ENCODE results near the gene PTPRM. TPM values are rescaled to one million over a fixed set of nuclear protein-coding genes. Genes with fewer than 3 reads are reported as not detected.

Gene PTPRM
- total and polyA plus RNA-seq, 3 donors from 2014 or later, result 76.4 to 101 (median 94.6) TPM

DNA sequence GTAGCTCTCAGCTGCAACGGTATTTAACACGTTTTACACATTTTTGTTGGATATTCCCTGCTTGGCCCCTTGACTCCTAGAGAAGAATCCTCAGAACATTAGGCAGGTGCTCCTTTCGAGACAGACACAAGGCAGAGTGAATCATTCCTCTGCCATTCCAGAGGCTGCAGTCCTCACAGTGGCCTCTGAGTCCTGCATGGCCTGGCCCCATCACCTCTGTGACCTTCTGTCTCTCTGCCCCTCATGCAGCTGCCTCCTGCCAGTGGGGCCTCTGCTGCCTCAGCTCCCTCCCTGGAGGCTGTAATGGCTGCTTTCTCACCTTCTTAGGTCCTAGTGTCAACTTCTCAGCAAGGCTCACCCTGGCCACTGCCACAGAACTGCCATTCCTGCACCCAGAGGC is 101.3 kb downstream of the PTPRM start:
- no peak for DNase-seq
- Histone ChIP-seq H3K4me3 (no peak overlapping the region), H3K9me3 (no peaks in the 10 kb centered on the region), H3K27ac (no peak overlapping the region), H3K4me1 (no peaks in the 10 kb centered on the region), H3K27me3 (no peaks in the 10 kb centered on the region), H3K36me3 (ENCODE audit: low read depth, missing control alignments) (no peaks in the 10 kb centered on the region)
- intact Hi-C loops (cut with DNase I; ENCODE audit: low total_unique reads), result no loop called here
- 70 to 81% methylated on average over 3 of the region's 3 CpGs for WGBS, 2 donors
- TF ChIP-seq, protein P1, sequence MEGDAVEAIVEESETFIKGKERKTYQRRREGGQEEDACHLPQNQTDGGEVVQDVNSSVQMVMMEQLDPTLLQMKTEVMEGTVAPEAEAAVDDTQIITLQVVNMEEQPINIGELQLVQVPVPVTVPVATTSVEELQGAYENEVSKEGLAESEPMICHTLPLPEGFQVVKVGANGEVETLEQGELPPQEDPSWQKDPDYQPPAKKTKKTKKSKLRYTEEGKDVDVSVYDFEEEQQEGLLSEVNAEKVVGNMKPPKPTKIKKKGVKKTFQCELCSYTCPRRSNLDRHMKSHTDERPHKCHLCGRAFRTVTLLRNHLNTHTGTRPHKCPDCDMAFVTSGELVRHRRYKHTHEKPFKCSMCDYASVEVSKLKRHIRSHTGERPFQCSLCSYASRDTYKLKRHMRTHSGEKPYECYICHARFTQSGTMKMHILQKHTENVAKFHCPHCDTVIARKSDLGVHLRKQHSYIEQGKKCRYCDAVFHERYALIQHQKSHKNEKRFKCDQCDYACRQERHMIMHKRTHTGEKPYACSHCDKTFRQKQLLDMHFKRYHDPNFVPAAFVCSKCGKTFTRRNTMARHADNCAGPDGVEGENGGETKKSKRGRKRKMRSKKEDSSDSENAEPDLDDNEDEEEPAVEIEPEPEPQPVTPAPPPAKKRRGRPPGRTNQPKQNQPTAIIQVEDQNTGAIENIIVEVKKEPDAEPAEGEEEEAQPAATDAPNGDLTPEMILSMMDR (IDR thresholded peaks at IDR 0.05), result no peak
- TF ChIP-seq POLR2A (IDR thresholded peaks at IDR 0.05), result no peak

DNA sequence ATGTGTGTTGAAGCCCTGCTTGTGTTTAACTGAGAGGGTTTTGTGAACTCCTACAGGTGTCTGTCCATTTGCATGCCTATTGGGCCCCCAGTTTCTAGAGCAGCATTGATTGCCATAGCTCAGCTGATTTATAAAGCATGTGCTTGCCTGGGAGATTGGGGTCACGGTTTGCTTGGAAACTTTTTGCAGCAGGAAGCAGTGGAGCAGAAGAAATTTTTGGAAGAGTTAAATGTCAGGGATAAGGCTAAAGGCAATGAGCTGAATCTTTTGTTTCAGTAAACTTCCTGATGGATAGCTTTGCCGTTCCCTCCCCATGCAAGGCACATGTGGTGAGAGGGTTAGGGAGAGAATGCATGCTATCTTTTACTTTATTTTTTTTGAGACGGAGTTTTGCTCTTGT is 102.2 kb downstream of the PTPRM start:
- Histone ChIP-seq H3K36me3 (ENCODE audit: low read depth, missing control alignments) (no peaks in the 10 kb centered on the region), H3K27ac (no peak overlapping the region), H3K4me3 (no peak overlapping the region), H3K9me3 (no peaks in the 10 kb centered on the region), H3K27me3 (no peaks in the 10 kb centered on the region), H3K4me1 (no peaks in the 10 kb centered on the region)
- no peak for DNase-seq
- TF ChIP-seq POLR2A (IDR thresholded peaks at IDR 0.05), result no peak
- TF ChIP-seq, protein P1 (IDR thresholded peaks at IDR 0.05), result no peak
- 83 to 87% methylated on average over 3 of the region's 3 CpGs for WGBS, 2 donors
- intact Hi-C loops (cut with DNase I; ENCODE audit: low total_unique reads), result no loop called here

- Histone ChIP-seq H3K4me3 (no peak overlapping the region), H3K27me3 (no peaks in the 10 kb centered on the region), H3K36me3 (ENCODE audit: low read depth, missing control alignments) (no peaks in the 10 kb centered on the region), H3K9me3 (no peaks in the 10 kb centered on the region), H3K27ac (no peak overlapping the region), H3K4me1 (no peaks in the 10 kb centered on the region)
- TF ChIP-seq, protein P1 (IDR thresholded peaks at IDR 0.05), result no peak
- no peak for TF ChIP-seq POLR2A (IDR thresholded peaks at IDR 0.05)
- intact Hi-C loops (cut with DNase I; ENCODE audit: low total_unique reads), result no loop called here
- no peak for DNase-seq
- WGBS, 2 donors, result 90 to 93% methylated on average over 2 of the region's 2 CpGs
Observed at GRCh38 chr18:7671105-7671504, 104.0 kb downstream of the PTPRM start.

DNA sequence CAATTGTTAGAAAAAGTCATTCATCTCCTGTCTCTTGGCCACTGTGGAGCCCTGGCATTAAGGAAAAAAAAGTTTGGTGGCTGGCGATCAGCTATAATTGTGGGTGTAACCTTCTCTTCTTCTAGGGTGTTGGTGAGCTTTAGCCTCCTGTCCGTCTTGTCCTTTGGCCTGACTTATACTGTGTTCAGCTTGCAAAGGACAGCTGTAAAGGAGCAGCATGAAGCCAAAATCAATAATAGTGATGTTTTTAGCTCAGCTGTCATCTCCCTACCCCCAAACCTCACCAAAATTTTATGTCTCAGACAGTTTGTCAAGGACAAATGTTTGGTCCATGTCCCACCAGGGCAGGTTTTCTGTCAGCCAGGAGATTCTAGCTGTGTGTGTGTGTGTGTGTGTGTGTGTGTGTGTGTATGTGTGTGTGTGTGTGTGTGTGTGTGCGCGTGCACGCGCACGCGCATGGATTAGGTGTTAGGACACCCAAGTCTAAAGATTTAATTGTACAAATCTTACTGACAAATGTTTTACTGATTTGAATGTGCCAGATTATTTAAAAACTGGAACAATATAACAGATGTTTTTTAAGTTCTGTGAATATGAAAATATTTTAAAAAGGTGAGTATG is 109.2 kb downstream of the PTPRM start:
- intact Hi-C loops (cut with DNase I; ENCODE audit: low total_unique reads), result no loop called here
- 64 to 76% methylated on average over 8 of the region's 8 CpGs for WGBS, 2 donors
- Histone ChIP-seq H3K36me3 (ENCODE audit: low read depth, missing control alignments) (no peaks in the 10 kb centered on the region), H3K27me3 (no peaks in the 10 kb centered on the region), H3K4me3 (no peak overlapping the region), H3K4me1 (no peaks in the 10 kb centered on the region), H3K9me3 (no peaks in the 10 kb centered on the region), H3K27ac (no peak overlapping the region)
- TF ChIP-seq POLR2A (IDR thresholded peaks at IDR 0.05), result no peak
- TF ChIP-seq, protein P1 (IDR thresholded peaks at IDR 0.05), result no peak
- no peak for DNase-seq

GRCh38 chr18:7677001-7677400 is 109.9 kb downstream of the PTPRM start:
- no peaks in the 10 kb centered on the region for H3K4me1 ChIP-seq
- TF ChIP-seq, protein P1 (IDR thresholded peaks at IDR 0.05), result no peak
- TF ChIP-seq POLR2A (IDR thresholded peaks at IDR 0.05), result no peak
- H3K4me3 ChIP-seq, result no peak overlapping the region
- intact Hi-C loops (cut with DNase I; ENCODE audit: low total_unique reads), result no loop called here
- WGBS, 2 donors, result 84 to 85% methylated on average over 4 of the region's 4 CpGs
- H3K9me3 ChIP-seq, result no peaks in the 10 kb centered on the region
- no peaks in the 10 kb centered on the region for H3K27me3 ChIP-seq
- no peak for DNase-seq
- no peak overlapping the region for H3K27ac ChIP-seq
- no peaks in the 10 kb centered on the region for H3K36me3 ChIP-seq (ENCODE audit: low read depth, missing control alignments)
